ENCODE data around the gene FABP1.

Gene FABP1

DNA sequence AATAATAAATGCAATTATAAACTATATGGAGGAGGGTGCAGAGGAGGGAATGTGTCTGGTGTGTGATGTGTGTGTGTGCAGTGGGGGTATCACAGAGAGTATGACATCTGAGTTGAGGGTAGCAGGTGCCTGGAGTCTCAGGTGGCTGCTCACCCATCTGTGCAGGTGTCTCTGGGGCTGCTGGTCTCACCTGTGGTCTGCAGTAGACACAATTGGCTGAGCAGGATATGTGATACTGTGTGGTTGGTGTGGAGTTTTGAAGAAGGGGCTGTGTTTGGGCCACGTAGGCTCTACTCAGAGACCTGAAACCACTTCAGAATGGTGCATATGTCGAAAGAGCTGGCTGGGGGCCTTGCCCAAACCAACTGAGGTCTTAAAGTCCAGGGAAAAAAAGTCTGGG, 17.0 kb downstream of the FABP1 start:
- no peak for DNase-seq (ENCODE audit: low spot score)
- TF ChIP-seq, protein P1, sequence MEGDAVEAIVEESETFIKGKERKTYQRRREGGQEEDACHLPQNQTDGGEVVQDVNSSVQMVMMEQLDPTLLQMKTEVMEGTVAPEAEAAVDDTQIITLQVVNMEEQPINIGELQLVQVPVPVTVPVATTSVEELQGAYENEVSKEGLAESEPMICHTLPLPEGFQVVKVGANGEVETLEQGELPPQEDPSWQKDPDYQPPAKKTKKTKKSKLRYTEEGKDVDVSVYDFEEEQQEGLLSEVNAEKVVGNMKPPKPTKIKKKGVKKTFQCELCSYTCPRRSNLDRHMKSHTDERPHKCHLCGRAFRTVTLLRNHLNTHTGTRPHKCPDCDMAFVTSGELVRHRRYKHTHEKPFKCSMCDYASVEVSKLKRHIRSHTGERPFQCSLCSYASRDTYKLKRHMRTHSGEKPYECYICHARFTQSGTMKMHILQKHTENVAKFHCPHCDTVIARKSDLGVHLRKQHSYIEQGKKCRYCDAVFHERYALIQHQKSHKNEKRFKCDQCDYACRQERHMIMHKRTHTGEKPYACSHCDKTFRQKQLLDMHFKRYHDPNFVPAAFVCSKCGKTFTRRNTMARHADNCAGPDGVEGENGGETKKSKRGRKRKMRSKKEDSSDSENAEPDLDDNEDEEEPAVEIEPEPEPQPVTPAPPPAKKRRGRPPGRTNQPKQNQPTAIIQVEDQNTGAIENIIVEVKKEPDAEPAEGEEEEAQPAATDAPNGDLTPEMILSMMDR (IDR thresholded peaks at IDR 0.05; ENCODE audit: extremely low read depth, missing control alignments), result no peak

GRCh38 chr2:88108796-88109195, 19.1 kb downstream of the FABP1 start:
- no peak for DNase-seq (ENCODE audit: low spot score)
- TF ChIP-seq, protein P1 (IDR thresholded peaks at IDR 0.05; ENCODE audit: extremely low read depth, missing control alignments), result no peak

DNA sequence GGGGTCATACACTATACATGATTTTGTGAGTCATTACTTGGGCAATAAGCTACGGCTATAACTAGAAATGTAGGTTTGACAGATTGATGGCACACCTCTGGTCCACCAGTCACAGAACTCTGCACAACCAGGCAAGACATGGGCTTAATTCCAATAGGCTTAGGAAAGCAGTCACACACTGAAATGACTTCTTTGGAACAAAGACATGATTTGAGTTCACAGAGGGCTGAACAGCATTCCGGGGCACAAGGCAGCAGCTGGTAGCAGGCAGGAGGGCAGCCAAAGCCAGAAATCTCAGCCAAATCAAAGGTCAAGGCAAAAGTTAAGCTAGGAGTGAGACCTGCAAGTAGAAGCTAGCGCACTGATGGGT, 27.4 kb downstream of the FABP1 start:
- TF ChIP-seq, protein P1 (IDR thresholded peaks at IDR 0.05; ENCODE audit: extremely low read depth, missing control alignments), result no peak
- DNase-seq (ENCODE audit: low spot score), result no peak

DNA sequence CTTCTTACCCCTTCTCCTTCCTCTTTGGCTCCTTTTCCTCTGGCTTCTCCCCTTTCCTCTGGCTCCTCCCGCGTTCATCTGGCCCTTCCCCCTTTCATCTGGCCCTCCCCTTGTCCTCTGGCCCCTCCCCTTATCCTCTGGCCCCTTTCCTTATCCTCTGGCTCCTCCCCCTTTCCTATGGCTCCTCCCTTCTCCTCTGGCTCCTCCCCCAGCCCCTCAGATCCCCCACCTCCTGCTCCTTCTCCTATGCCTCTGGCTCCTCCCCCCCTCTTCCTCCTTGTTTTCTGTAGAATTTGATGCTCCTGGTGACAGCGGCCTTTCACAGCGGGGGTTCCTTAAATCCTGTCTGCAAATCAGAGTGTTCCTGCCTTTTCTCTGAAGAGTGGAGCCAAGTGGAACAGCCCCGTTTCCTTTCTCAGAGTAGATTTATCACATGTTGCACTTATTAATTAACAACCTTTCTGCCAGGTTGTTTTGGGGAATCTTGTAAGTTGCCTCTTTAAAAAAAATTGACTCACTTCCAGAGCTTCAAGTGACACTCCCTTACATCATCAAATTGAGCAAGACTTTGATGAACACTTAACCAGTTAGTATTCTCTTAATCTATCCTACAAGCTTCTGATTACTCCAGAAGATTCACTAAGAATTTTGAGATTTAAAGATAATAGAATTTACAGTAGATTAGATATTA, 27.9 kb downstream of the FABP1 start:
- TF ChIP-seq, protein P1 (IDR thresholded peaks at IDR 0.05; ENCODE audit: extremely low read depth, missing control alignments), result no peak
- DNase-seq (ENCODE audit: low spot score), result no peak

- TF ChIP-seq, protein P1 (IDR thresholded peaks at IDR 0.05; ENCODE audit: extremely low read depth, missing control alignments), result no peak
- DNase-seq (ENCODE audit: low spot score), result no peak
Observed at GRCh38 chr2:88098558-88098900, 29.3 kb downstream of the FABP1 start.

- no peak for DNase-seq (ENCODE audit: low spot score)
- TF ChIP-seq, protein P1 (IDR thresholded peaks at IDR 0.05; ENCODE audit: extremely low read depth, missing control alignments), result no peak
Observed at GRCh38 chr2:88097891-88098557, 29.8 kb downstream of the FABP1 start.

- DNase-seq (ENCODE audit: low spot score), result no peak
- TF ChIP-seq, protein P1 (IDR thresholded peaks at IDR 0.05; ENCODE audit: extremely low read depth, missing control alignments), result no peak
Observed at GRCh38 chr2:88097192-88097591, 30.7 kb downstream of the FABP1 start.
